Caco-2 (cell line): ENCODE data around the gene IGLL5. TPM values are rescaled to one million over a fixed set of nuclear protein-coding genes. Genes with fewer than 3 reads are reported as not detected.

Source experiments
- BruUV-seq: library from RNA; stranded (reverse); fragments of 400-500 nt; replicated peaks from 2 replicates; lab custom pipeline; 2021; lab: Mats Ljungman, UMichigan
- CTCF ChIA-PET: fragments of 300-600 bp; sonication (Branson Sonifier 250); formaldehyde crosslinking; loops from one replicate; lab custom pipeline; 2022; ENCODE audit warnings: antibody characterized with exemption; lab: Charles Lee
- POLR2A ChIA-PET: fragments of 300-600 bp; sonication (Branson Sonifier 250); formaldehyde crosslinking; loops from one replicate; lab custom pipeline; 2022; ENCODE audit warnings: antibody characterized with exemption; lab: Charles Lee
- DNase-seq, 2 experiments: peaks; one replicate each; pipeline versions ENCODE4 v3.0.0 to v3.0.0-alpha.2; 2020 to 2022
- H3K27me3 ChIP-seq: replicated peaks from 2 replicates; pipeline ENCODE4 v1.6.0; 2011; ENCODE audit warnings: low read length; ENCODE audit not compliant: control insufficient read depth, insufficient read depth
- H3K36me3 ChIP-seq: 2 replicates; pipeline ENCODE4 v1.5.1; 2011; ENCODE audit warnings: low read length; ENCODE audit not compliant: control insufficient read depth, insufficient read depth
- H3K4me1 ChIP-seq: fragments of 250-450 bp; sonication (Bioruptor Pico); 2 replicates; pipeline ENCODE4 v1.5.1; 2020; ENCODE audit warnings: mild to moderate bottlenecking
- H3K4me3 ChIP-seq: 2 replicates; pipeline ENCODE4 v1.5.1; 2011; ENCODE audit warnings: low read depth, mild to moderate bottlenecking, control low read depth, low read length
- H3K9me3 ChIP-seq: fragments of 250-450 bp; sonication (Bioruptor Pico); 2 replicates; pipeline ENCODE4 v1.5.1; 2020; ENCODE audit warnings: mild to moderate bottlenecking, moderate library complexity
- H3K27ac Mint-ChIP-seq: one replicate; pipeline ENCODE4 v1.8.0; 2022; ENCODE audit warnings: mixed read lengths; ENCODE audit not compliant: unreplicated experiment
- H3K27me3 Mint-ChIP-seq: one replicate; pipeline ENCODE4 v1.8.0; 2022; ENCODE audit warnings: mixed read lengths; ENCODE audit not compliant: insufficient read depth, unreplicated experiment
- H3K36me3 Mint-ChIP-seq: one replicate; pipeline ENCODE4 v1.8.0; 2022; ENCODE audit warnings: mild to moderate bottlenecking, mixed read lengths; ENCODE audit not compliant: insufficient read depth, unreplicated experiment
- H3K4me1 Mint-ChIP-seq: one replicate; pipeline ENCODE4 v1.8.0; 2022; ENCODE audit warnings: low read depth, mixed read lengths; ENCODE audit not compliant: unreplicated experiment
- H3K4me3 Mint-ChIP-seq: one replicate; pipeline ENCODE4 v1.8.0; 2022; ENCODE audit warnings: mild to moderate bottlenecking, moderate library complexity, mixed read lengths; ENCODE audit not compliant: unreplicated experiment
- H3K9me3 Mint-ChIP-seq: one replicate; pipeline ENCODE4 v1.8.0; 2022; ENCODE audit warnings: mixed read lengths; ENCODE audit not compliant: unreplicated experiment
- intact Hi-C: fragments of 100-400 bp; cut with micrococcal nuclease; formaldehyde crosslinking; loops from one replicate; pipeline ENCODE4 v1.10.0; 2022; ENCODE audit not compliant: unreplicated experiment
- total RNA-seq: library from RNA; stranded (reverse); gene quantifications from 2 replicates; pipeline ENCODE4 v1.2.3, GENCODE V29; 2022
- TF ChIP-seq, protein P1 (sequence below), 2 experiments: fragments of 200-600 bp in 1 of 2; IDR thresholded peaks; 1 replicate in 1 of 2; 2 replicates in 1 of 2; pipeline versions ENCODE4 v1.5.1 to v1.8.0; 2011 to 2022; ENCODE audit warnings: antibody characterized with exemption in 1 of 2, control low read depth in 1 of 2, inconsistent platforms in 1 of 2, low read depth in 1 of 2, low read length in 1 of 2, mild to moderate bottlenecking in 1 of 2, moderate library complexity in 1 of 2; ENCODE audit not compliant: insufficient read depth in 1 of 2, severe bottlenecking in 1 of 2, unreplicated experiment in 1 of 2

The IGLL5 gene
- total RNA-seq, 1 experiment from 2014 or later: not detected

- intact Hi-C loops: no loop called here
- POLR2A ChIA-PET: no interaction called here
- Mint-ChIP-seq H3K36me3 (no peaks in the 10 kb centered on the region), H3K4me3 (no peak overlapping the region), H3K27ac (no peak overlapping the region), H3K9me3 (no peaks in the 10 kb centered on the region), H3K27me3 (peaks cover 18% of the 10 kb centered on the region), H3K4me1 (no peaks in the 10 kb centered on the region)
- no TSS peak for BruUV-seq
- Histone ChIP-seq H3K36me3 (no peaks in the 10 kb centered on the region), H3K4me3 (no peak overlapping the region), H3K27me3 (no peaks in the 10 kb centered on the region), H3K9me3 (no peaks in the 10 kb centered on the region), H3K4me1 (no peaks in the 10 kb centered on the region)
- CTCF ChIA-PET: no interaction called here
- DNase-seq: no peak
- TF ChIP-seq, protein P1, sequence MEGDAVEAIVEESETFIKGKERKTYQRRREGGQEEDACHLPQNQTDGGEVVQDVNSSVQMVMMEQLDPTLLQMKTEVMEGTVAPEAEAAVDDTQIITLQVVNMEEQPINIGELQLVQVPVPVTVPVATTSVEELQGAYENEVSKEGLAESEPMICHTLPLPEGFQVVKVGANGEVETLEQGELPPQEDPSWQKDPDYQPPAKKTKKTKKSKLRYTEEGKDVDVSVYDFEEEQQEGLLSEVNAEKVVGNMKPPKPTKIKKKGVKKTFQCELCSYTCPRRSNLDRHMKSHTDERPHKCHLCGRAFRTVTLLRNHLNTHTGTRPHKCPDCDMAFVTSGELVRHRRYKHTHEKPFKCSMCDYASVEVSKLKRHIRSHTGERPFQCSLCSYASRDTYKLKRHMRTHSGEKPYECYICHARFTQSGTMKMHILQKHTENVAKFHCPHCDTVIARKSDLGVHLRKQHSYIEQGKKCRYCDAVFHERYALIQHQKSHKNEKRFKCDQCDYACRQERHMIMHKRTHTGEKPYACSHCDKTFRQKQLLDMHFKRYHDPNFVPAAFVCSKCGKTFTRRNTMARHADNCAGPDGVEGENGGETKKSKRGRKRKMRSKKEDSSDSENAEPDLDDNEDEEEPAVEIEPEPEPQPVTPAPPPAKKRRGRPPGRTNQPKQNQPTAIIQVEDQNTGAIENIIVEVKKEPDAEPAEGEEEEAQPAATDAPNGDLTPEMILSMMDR (IDR thresholded peaks at IDR 0.05; ENCODE audit: insufficient read depth in 1 of 2, low read depth in 1 of 2, low read length in 1 of 2, severe bottlenecking in 1 of 2, unreplicated experiment in 1 of 2): no peak
Measured at GRCh38 chr22:22890085-22890484, 2.5 kb downstream of the IGLL5 start.

DNA sequence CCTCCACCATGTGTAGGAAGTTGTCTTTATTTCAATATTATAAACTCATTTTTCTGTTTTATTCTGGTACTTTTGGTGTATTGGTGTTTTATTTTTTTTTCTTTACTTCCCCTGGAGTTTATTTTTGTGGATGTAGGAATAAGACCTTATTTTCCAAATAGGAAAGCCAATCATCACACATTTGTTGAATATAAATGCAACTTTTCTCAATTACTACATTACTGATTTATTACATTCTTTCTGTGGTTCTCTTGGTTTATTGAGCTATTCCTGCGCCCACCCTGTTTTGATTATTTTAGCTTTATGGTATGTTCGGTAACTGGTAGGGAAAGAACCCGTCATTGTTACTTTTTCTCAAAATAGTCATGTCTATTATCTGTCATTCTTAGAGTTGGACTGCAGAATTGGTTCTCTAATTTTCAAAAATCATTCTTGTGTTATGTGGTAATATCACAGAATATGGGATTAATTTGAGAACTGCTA is 3.6 kb downstream of the IGLL5 start:
- BruUV-seq: no TSS peak

GRCh38 chr22:22892096-22893052 is 4.8 kb downstream of the IGLL5 start:
- POLR2A ChIA-PET: no interaction called here
- BruUV-seq: no TSS peak
- Histone ChIP-seq H3K4me1 (no peaks in the 10 kb centered on the region), H3K27me3 (no peaks in the 10 kb centered on the region), H3K9me3 (no peaks in the 10 kb centered on the region), H3K36me3 (no peaks in the 10 kb centered on the region), H3K4me3 (no peak overlapping the region)
- Mint-ChIP-seq H3K9me3 (no peaks in the 10 kb centered on the region), H3K36me3 (no peaks in the 10 kb centered on the region), H3K4me1 (no peaks in the 10 kb centered on the region), H3K4me3 (no peak overlapping the region), H3K27ac (no peak overlapping the region), H3K27me3 (peaks cover 22% of the 10 kb centered on the region)
- intact Hi-C loops: no loop called here
- no peak for DNase-seq
- CTCF ChIA-PET: no interaction called here
- TF ChIP-seq, protein P1 (IDR thresholded peaks at IDR 0.05; ENCODE audit: insufficient read depth in 1 of 2, low read depth in 1 of 2, low read length in 1 of 2, severe bottlenecking in 1 of 2, unreplicated experiment in 1 of 2): no peak

More for the DNA sequence above, 3.6 kb downstream of the IGLL5 start:
- Histone ChIP-seq H3K4me1 (no peaks in the 10 kb centered on the region), H3K27me3 (no peaks in the 10 kb centered on the region), H3K4me3 (no peak overlapping the region), H3K36me3 (no peaks in the 10 kb centered on the region), H3K9me3 (no peaks in the 10 kb centered on the region)
- H3K27me3 Mint-ChIP-seq: peaks cover 22% of the 10 kb centered on the region
- ChIA-PET POLR2A (no interaction called here), CTCF (no interaction called here)
- no peak overlapping the region for H3K27ac Mint-ChIP-seq
- H3K9me3 Mint-ChIP-seq: no peaks in the 10 kb centered on the region
- DNase-seq: no peak
- TF ChIP-seq, protein P1 (IDR thresholded peaks at IDR 0.05; ENCODE audit: insufficient read depth in 1 of 2, low read depth in 1 of 2, low read length in 1 of 2, severe bottlenecking in 1 of 2, unreplicated experiment in 1 of 2): no peak
- no peaks in the 10 kb centered on the region for H3K36me3 Mint-ChIP-seq
- intact Hi-C loops: no loop called here
- no peak overlapping the region for H3K4me3 Mint-ChIP-seq
- H3K4me1 Mint-ChIP-seq: no peaks in the 10 kb centered on the region
